HG02588 (cell line): Measurements from ENCODE around the gene ADGRL3.
"Not testable (repeated sequence)": the region's sequence is repeated elsewhere in the genome, so short reads cannot be mapped to it uniquely, and the experiment has no call there.

ENCODE experiments used
- ATAC-seq: cut with Tn5 transposase; IDR thresholded peaks from one replicate; pipeline ENCODE4 v1.9.1; 2021; ENCODE audit warnings: mild to moderate bottlenecking, moderate library complexity; ENCODE audit not compliant: unreplicated experiment

ADGRL3 gene

GRCh38 chr4:61204353-61205060, 4.4 kb downstream of the ADGRL3 start:
- ATAC-seq, result no peak

GRCh38 chr4:61205066-61205465, 4.9 kb downstream of the ADGRL3 start:
- no peak for ATAC-seq

GRCh38 chr4:61207156-61207555, 7.0 kb downstream of the ADGRL3 start:
- not testable (repeated sequence) for ATAC-seq

GRCh38 chr4:61210186-61210939, 10.2 kb downstream of the ADGRL3 start:
- no peak for ATAC-seq

GRCh38 chr4:61211781-61212180, 11.7 kb downstream of the ADGRL3 start:
- ATAC-seq, result no peak

GRCh38 chr4:61212788-61213187, 12.7 kb downstream of the ADGRL3 start:
- no peak for ATAC-seq

- ATAC-seq, result no peak
These were observed 14.6 kb downstream of the ADGRL3 start for GRCh38 chr4:61214680-61215079.

GRCh38 chr4:61217222-61217621, 17.1 kb downstream of the ADGRL3 start:
- no peak for ATAC-seq

- ATAC-seq, result no peak
These were observed 20.4 kb downstream of the ADGRL3 start for GRCh38 chr4:61220556-61220955.

GRCh38 chr4:61223385-61223784, 23.3 kb downstream of the ADGRL3 start:
- no peak for ATAC-seq

GRCh38 chr4:61224573-61224972, 24.4 kb downstream of the ADGRL3 start:
- ATAC-seq, result no peak

GRCh38 chr4:61225656-61226055, 25.5 kb downstream of the ADGRL3 start:
- ATAC-seq, result no peak

- no peak for ATAC-seq
These were observed 31.3 kb downstream of the ADGRL3 start for GRCh38 chr4:61231421-61231820.

- no peak for ATAC-seq
These were observed 39.1 kb downstream of the ADGRL3 start for GRCh38 chr4:61239250-61239649.

GRCh38 chr4:61243962-61244361, 43.8 kb downstream of the ADGRL3 start:
- no peak for ATAC-seq

GRCh38 chr4:61245069-61245714, 45.1 kb downstream of the ADGRL3 start:
- no peak for ATAC-seq

GRCh38 chr4:61246034-61246433, 45.9 kb downstream of the ADGRL3 start:
- no peak for ATAC-seq

GRCh38 chr4:61248705-61249104, 48.6 kb downstream of the ADGRL3 start:
- ATAC-seq, result no peak

- ATAC-seq, result no peak
These were observed 51.0 kb downstream of the ADGRL3 start for GRCh38 chr4:61251129-61251528.

- no peak for ATAC-seq
These were observed 54.3 kb downstream of the ADGRL3 start for GRCh38 chr4:61254406-61254805.

GRCh38 chr4:61273233-61273632, 73.1 kb downstream of the ADGRL3 start:
- no peak for ATAC-seq

GRCh38 chr4:61274286-61274685, 74.2 kb downstream of the ADGRL3 start:
- no peak for ATAC-seq
